HepG2 (cell line): Measurements from ENCODE around the gene CKLF. TPM values are rescaled to one million over a fixed set of nuclear protein-coding genes. Genes with fewer than 3 reads are reported as not detected.
A peak's percentile ranks its signal among the peaks of the same experiment; 100 is the strongest.

Source experiments
- CENPBD1 ChIP-seq: sonication (generic); formaldehyde crosslinking; IDR thresholded peaks from 2 replicates; pipeline ENCODE4 v1.8.0; 2022; ENCODE audit warnings: missing genetic modification reagents, low read depth, mild to moderate bottlenecking, borderline replicate concordance
- CREB1 ChIP-seq, 2 experiments: fragments of 450-650 bp in 1 of 2; IDR thresholded peaks; 2 replicates each; pipeline ENCODE4 v1.6.1; 2016 to 2017; ENCODE audit warnings: control low read depth in 1 of 2, mild to moderate bottlenecking in 1 of 2, missing compliant biosample characterization in 1 of 2, missing genetic modification characterization in 1 of 2
- GFI1 ChIP-seq: sonication (generic); formaldehyde crosslinking; IDR thresholded peaks from 2 replicates; pipeline ENCODE4 v1.5.0; 2020; ENCODE audit warnings: missing genetic modification reagents, mild to moderate bottlenecking, borderline replicate concordance
- HMGA1 ChIP-seq: sonication (generic); formaldehyde crosslinking; conservative IDR thresholded peaks from 2 replicates; pipeline ENCODE4 v1.4.0; 2020; ENCODE audit warnings: missing genetic modification reagents
- MAFK ChIP-seq, 2 experiments: IDR thresholded peaks in 1 of 2; conservative IDR thresholded peaks in 1 of 2; 2 replicates each; pipeline ENCODE4 v1.6.1; 2011; ENCODE audit warnings: improper control_type of control experiment in 2 of 2, low read length in 2 of 2
- MTERF4 ChIP-seq: sonication (generic); formaldehyde crosslinking; IDR thresholded peaks from 2 replicates; pipeline ENCODE4 v1.8.0; 2023; ENCODE audit warnings: mild to moderate bottlenecking, missing genetic modification reagents
- RXRB ChIP-seq: IDR thresholded peaks from 2 replicates; pipeline ENCODE4 v1.6.1; 2016; ENCODE audit warnings: borderline replicate concordance, missing genetic modification reagents, missing compliant biosample characterization
- SOX6 ChIP-seq, 2 experiments: fragments of 450-650 bp in 1 of 2; sonication (generic) in 1 of 2; formaldehyde crosslinking in 1 of 2; IDR thresholded peaks; 2 replicates each; pipeline versions ENCODE4 v1.4.0 to v1.6.1; 2017 to 2020; ENCODE audit warnings: antibody characterized with exemption in 1 of 2, mild to moderate bottlenecking in 1 of 2, missing genetic modification reagents in 1 of 2
- SP1 ChIP-seq, 2 experiments: fragments of 450-650 bp in 1 of 2; sonication (generic) in 1 of 2; formaldehyde crosslinking in 1 of 2; IDR thresholded peaks; 2 replicates each; pipeline versions ENCODE4 v1.4.0 to v1.6.1; 2016 to 2020; ENCODE audit warnings: missing genetic modification reagents in 1 of 2
- TOPORS ChIP-seq: sonication (generic); formaldehyde crosslinking; IDR thresholded peaks from 2 replicates; pipeline ENCODE4 v1.8.0; 2023; ENCODE audit warnings: mild to moderate bottlenecking, missing genetic modification reagents
- YY1 ChIP-seq: IDR thresholded peaks from 2 replicates; pipeline ENCODE4 v1.6.1; 2011; ENCODE audit warnings: low read length, low read depth, moderate library complexity, mild to moderate bottlenecking; ENCODE audit not compliant: insufficient read depth, insufficient replicate concordance
- ZNF253 ChIP-seq: sonication (generic); formaldehyde crosslinking; IDR thresholded peaks from 2 replicates; pipeline ENCODE4 v1.8.0; 2022; ENCODE audit warnings: mild to moderate bottlenecking, missing genetic modification reagents, borderline replicate concordance
- ZNF432 ChIP-seq: sonication (generic); formaldehyde crosslinking; IDR thresholded peaks from 2 replicates; pipeline ENCODE4 v1.5.0; 2020; ENCODE audit warnings: missing genetic modification reagents, mild to moderate bottlenecking, borderline replicate concordance
- ZNF549 ChIP-seq: sonication (generic); formaldehyde crosslinking; IDR thresholded peaks from 2 replicates; pipeline ENCODE4 v1.5.0; 2020; ENCODE audit warnings: missing genetic modification reagents
- ZNF567 ChIP-seq: sonication (generic); formaldehyde crosslinking; IDR thresholded peaks from 2 replicates; pipeline ENCODE4 v1.8.1; 2023; ENCODE audit warnings: mild to moderate bottlenecking, missing genetic modification reagents, borderline replicate concordance
- ZNF576 ChIP-seq: sonication (generic); formaldehyde crosslinking; IDR thresholded peaks from 2 replicates; pipeline ENCODE4 v1.4.0; 2020; ENCODE audit warnings: mild to moderate bottlenecking, missing genetic modification reagents
- ZNF703 ChIP-seq: sonication (generic); formaldehyde crosslinking; IDR thresholded peaks from 2 replicates; pipeline ENCODE4 v1.5.1; 2020; ENCODE audit warnings: missing genetic modification reagents, mild to moderate bottlenecking, moderate library complexity, borderline replicate concordance
- polyA plus RNA-seq, 8 experiments: library from polyadenylated mRNA; depleted of rRNA in 3 of 8; stranded (reverse) in 7 of 8; unstranded in 1 of 8; fragments of >200 nt; fragmentation: Illumina TruSeq in 4 of 8; extraction: Trizol in 4 of 8; gene quantifications; 2 replicates each; pipeline versions ENCODE4 v1.2.1 to v1.2.3, GENCODE V29; 2011 to 2016; ENCODE audit warnings: low read depth in 4 of 8, missing spikeins in 1 of 8, mixed read lengths in 1 of 8; ENCODE audit not compliant: insufficient read depth in 1 of 8
- total RNA-seq, 5 experiments: library from RNA; depleted of rRNA; stranded (reverse); fragments of >200 nt; fragmentation: Illumina TruSeq; extraction: Trizol; gene quantifications; 2 replicates each; pipeline ENCODE4 v1.2.3, GENCODE V29; 2016; ENCODE audit warnings: low read depth in 1 of 5
- TF ChIP-seq, protein P1 (sequence below): sonication (generic); formaldehyde crosslinking; IDR thresholded peaks from 2 replicates; pipeline ENCODE4 v1.4.0; 2020; ENCODE audit warnings: missing genetic modification reagents, borderline replicate concordance
- TF ChIP-seq, protein P2 (sequence below): sonication (generic); formaldehyde crosslinking; IDR thresholded peaks from 2 replicates; pipeline ENCODE4 v1.5.0; 2020; ENCODE audit warnings: mild to moderate bottlenecking, missing genetic modification reagents, moderate library complexity

Gene CKLF
- total and polyA plus RNA-seq, 2 of the 13 experiments (the other 11 are each of a cell fraction or from before 2014, with no cell fraction given): 120 to 167 TPM

GRCh38 chr16:66513111-66513723 is 39.2 kb upstream of the CKLF start (continued):
- TF ChIP-seq, protein P1, sequence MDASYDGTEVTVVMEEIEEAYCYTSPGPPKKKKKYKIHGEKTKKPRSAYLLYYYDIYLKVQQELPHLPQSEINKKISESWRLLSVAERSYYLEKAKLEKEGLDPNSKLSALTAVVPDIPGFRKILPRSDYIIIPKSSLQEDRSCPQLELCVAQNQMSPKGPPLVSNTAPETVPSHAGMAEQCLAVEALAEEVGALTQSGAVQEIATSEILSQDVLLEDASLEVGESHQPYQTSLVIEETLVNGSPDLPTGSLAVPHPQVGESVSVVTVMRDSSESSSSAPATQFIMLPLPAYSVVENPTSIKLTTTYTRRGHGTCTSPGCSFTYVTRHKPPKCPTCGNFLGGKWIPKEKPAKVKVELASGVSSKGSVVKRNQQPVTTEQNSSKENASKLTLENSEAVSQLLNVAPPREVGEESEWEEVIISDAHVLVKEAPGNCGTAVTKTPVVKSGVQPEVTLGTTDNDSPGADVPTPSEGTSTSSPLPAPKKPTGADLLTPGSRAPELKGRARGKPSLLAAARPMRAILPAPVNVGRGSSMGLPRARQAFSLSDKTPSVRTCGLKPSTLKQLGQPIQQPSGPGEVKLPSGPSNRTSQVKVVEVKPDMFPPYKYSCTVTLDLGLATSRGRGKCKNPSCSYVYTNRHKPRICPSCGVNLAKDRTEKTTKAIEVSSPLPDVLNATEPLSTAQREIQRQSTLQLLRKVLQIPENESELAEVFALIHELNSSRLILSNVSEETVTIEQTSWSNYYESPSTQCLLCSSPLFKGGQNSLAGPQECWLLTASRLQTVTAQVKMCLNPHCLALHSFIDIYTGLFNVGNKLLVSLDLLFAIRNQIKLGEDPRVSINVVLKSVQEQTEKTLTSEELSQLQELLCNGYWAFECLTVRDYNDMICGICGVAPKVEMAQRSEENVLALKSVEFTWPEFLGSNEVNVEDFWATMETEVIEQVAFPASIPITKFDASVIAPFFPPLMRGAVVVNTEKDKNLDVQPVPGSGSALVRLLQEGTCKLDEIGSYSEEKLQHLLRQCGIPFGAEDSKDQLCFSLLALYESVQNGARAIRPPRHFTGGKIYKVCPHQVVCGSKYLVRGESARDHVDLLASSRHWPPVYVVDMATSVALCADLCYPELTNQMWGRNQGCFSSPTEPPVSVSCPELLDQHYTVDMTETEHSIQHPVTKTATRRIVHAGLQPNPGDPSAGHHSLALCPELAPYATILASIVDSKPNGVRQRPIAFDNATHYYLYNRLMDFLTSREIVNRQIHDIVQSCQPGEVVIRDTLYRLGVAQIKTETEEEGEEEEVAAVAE (CRISPR knock-in tag): no peak
- no peak for TF ChIP-seq ZNF576 (CRISPR knock-in tag)
- TF ChIP-seq, protein P2, sequence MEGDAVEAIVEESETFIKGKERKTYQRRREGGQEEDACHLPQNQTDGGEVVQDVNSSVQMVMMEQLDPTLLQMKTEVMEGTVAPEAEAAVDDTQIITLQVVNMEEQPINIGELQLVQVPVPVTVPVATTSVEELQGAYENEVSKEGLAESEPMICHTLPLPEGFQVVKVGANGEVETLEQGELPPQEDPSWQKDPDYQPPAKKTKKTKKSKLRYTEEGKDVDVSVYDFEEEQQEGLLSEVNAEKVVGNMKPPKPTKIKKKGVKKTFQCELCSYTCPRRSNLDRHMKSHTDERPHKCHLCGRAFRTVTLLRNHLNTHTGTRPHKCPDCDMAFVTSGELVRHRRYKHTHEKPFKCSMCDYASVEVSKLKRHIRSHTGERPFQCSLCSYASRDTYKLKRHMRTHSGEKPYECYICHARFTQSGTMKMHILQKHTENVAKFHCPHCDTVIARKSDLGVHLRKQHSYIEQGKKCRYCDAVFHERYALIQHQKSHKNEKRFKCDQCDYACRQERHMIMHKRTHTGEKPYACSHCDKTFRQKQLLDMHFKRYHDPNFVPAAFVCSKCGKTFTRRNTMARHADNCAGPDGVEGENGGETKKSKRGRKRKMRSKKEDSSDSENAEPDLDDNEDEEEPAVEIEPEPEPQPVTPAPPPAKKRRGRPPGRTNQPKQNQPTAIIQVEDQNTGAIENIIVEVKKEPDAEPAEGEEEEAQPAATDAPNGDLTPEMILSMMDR: no peak
- TF ChIP-seq CREB1 (IDR thresholded peaks at IDR 0.05): peak; percentile 61
- no peak for TF ChIP-seq CREB1 (CRISPR knock-in tag; IDR thresholded peaks at IDR 0.05)
- TF ChIP-seq MTERF4 (CRISPR knock-in tag): no peak
- no peak for TF ChIP-seq GFI1 (CRISPR knock-in tag)
- TF ChIP-seq ZNF567: no peak
- TF ChIP-seq YY1: no peak
- no peak for TF ChIP-seq HMGA1 (CRISPR knock-in tag)
- no peak for TF ChIP-seq TOPORS (CRISPR knock-in tag)
- TF ChIP-seq SOX6 (IDR thresholded peaks at IDR 0.05): no peak
- TF ChIP-seq SOX6 (CRISPR knock-in tag; IDR thresholded peaks at IDR 0.05): peak; percentile 96
- TF ChIP-seq MAFK (conservative IDR thresholded peaks at IDR 0.05 in 1 of 2, IDR thresholded peaks at IDR 0.05 in 1 of 2; ENCODE audit: low read length in 2 of 2): peak; percentile 90
- no peak for TF ChIP-seq ZNF703
- no peak for TF ChIP-seq ZNF253 (CRISPR knock-in tag)
- no peak for TF ChIP-seq SP1 (IDR thresholded peaks at IDR 0.05)
- no peak for TF ChIP-seq SP1 (CRISPR knock-in tag; IDR thresholded peaks at IDR 0.05)
- TF ChIP-seq CENPBD1 (CRISPR knock-in tag): no peak
- peak; percentile 72 for TF ChIP-seq RXRB (CRISPR knock-in tag)
- TF ChIP-seq ZNF549 (CRISPR knock-in tag): no peak
- no peak for TF ChIP-seq ZNF432 (CRISPR knock-in tag)
